Measurements from ENCODE around the gene MEX3C.

Gene MEX3C

DNA sequence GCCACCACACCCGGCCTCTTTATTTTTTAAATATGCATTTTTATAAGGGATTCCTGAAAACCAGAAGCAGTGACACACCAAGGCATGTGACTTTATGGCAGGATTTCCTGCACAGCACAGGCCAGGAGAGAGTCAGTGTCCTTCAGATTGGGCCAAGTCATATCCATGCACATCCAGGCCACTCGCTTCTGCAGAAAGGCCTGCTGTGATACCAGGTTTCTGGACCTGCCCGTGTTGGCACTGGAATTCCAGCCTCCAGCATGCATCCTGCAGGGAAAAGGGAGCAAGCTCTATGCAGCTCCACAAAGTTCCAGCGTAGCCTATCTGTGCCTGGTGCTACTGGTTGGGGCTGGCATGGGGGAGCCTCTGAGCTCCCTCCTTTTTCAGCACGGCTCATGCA, 36.8 kb downstream of the MEX3C start:
- FAIRE-seq = no peak
- DNase-seq (ENCODE audit: extremely low spot score, insufficient read length, low read depth) = no peak

DNA sequence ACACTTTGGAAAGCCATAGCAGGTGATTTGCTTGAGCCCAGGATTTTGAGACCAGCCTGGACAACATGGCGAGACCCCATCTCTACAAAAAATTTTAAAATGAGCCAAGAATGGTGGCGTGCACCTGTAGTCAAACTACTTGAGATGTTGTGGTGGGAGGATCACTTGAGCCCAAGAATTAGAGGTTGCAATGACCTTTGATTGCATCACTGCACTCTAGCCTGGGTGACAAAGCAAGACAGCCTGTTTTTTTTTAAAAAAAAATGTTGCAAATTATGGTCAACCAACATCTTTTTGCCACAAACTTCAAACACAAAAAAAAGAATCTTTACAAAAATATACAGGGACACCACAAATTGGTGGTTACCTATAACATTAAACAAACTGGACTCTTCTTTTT, 40.3 kb downstream of the MEX3C start:
- FAIRE-seq = no peak
- DNase-seq (ENCODE audit: extremely low spot score, insufficient read length, low read depth) = no peak

DNA sequence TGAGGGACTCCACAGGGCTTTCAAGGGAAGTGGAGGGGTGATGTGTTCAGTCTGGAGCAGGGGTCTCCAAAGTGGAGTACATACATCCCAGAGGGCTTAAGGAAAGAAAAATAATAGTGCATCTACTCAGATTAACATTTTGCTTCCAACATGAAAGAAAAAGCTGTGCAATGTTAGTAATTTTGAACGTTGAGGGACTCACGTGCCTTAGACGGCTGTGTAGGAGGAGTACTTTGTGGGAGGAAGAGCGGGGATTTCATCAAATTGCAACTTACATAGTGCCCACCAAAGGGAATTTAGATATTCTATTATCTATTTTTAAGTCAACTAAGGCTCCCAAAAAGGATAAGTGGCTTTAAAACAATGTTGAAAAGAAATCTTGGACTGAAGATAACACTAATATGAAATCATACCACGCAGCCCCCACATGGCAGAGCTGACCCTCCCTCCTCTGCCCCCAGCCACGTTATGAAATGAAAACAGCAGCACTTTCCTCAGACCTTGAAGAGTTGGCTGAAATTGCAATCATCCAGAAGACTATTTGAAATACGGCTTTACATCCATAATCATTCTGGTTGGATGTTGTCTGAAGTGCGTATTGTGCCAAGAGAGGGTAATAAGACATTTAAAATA, 42.9 kb downstream of the MEX3C start:
- DNase-seq (ENCODE audit: extremely low spot score, insufficient read length, low read depth) (no peak), FAIRE-seq (no peak)

DNA sequence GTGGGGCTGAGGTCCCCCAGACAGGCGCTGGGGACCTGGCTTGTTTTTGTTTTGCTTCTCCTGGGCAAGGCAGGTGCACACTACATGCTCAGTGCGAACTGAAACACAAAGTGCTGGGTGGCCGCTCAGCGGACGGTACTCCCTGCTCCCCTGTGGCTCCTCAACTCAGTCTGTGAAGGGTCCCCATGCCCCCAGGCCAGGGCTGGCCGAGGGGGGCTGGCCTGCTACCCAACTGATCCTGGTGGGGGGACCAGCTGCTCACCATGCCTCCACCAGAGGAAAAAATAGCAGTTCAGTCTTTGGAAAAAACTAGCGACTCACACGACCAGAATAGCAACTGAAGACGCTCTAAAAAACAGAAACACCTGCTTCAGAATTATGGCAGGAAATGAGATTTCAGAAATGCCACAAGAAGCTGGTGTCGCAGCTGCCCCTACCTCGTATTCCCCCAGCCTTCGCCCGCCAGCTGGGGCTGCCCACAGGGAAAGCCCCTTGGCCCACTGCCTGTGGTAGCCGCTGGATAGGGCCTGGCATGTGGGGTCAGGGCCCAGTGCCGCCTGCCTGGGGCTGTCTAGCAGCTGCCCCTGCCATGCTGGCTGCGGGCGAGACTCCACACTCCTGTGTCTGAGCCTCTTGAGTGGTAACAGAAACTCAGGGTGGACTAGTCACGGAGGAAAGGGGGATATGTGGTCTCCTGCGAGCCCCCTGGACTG, 43.7 kb downstream of the MEX3C start:
- DNase-seq (ENCODE audit: extremely low spot score, insufficient read length, low read depth) (peak; percentile 29), FAIRE-seq (peak; percentile 85)

DNA sequence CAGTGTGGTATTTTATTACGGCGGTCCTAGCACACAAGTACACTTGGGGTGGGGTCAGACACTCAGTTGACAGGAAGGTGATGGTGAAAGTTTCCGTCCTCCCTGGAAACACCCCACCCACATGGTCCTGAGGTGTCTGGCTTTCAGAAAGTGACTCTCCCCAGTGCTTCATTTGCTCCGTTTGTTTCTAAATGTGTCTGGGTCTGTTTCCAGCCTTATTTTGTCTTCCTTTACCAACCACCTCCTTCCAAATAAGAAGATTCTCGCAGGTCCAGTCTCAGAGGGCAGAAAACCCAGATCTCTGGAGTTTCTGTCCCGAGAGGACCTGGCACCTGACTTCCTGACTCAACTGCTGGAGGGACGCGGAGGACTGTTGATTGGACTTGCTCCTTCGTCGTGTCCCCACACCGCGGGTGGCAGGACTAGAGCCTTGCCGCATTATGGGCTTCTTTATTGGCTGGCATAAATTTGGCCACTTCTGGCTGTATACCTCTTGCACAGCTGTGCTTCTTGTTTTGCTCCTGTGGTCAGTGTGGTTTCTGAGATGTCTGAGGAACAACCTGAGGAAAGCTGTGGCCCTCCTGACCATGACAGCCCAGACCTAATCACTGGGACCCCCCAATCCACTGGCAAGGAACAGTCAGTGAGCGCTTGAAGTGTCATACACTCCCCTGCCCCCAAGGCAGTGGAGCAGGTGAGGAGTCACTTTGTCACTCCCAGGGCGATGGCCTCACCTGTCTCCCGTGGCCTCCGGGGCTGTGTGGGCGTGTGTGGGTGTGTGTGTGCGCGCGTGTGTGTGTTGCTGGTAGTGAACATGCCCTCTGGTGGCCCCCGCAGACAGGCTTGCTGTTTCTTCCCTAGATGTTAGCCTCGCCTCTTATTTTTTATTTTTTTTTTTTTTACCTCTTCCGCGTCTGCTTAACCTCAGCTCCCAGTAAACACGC, 45.6 kb downstream of the MEX3C start:
- FAIRE-seq (peak; percentile 86), DNase-seq (ENCODE audit: extremely low spot score, insufficient read length, low read depth) (no peak)

DNA sequence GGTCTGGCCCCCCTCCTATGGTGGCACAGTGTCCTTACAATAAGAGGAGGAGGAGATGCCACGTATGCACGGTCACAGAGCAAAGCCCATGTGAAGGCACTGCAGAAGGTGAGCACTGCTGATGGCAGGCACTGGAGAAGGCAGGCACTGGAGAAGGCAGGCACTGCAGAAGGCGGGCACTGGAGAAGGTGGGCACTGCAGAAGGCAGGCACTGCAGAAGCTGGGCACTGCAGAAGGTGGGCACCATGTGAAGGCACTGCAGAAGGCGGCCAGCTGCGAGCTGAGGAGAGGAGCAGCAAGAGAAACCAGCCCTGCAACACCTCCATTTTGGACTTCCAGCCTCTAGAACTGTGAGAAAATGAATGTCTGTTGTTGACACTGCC, 46.3 kb downstream of the MEX3C start:
- no peak for DNase-seq (ENCODE audit: extremely low spot score, insufficient read length, low read depth)
- FAIRE-seq = no peak

DNA sequence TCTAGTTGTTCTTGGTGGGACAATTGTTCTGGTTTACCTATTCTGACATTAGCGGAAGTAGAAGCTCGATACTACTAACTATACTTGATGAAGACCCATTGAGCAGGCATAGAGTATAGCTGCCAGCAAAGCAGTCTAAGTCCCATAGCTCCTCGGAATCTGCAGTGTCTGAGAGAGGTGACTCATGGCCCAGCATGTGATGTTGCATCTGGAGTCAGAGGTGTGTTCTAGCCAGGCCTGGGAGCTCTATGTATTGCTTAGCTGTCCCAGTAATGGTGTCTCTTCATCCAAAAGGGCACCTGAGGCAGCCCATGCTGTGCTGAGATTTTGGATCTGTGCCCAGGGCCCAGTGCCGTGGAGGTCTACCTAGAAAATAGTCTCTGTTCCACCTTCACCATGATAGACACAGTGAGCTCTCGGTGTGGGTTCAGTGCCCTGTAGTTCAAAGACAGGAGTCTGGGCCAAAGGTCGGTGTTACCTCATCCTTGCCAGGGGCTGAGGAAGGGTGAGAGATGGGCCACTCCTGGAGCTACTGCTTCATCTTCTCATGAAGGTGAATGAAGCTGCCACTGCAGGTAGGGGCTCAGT, 47.3 kb downstream of the MEX3C start:
- no peak for FAIRE-seq

DNA sequence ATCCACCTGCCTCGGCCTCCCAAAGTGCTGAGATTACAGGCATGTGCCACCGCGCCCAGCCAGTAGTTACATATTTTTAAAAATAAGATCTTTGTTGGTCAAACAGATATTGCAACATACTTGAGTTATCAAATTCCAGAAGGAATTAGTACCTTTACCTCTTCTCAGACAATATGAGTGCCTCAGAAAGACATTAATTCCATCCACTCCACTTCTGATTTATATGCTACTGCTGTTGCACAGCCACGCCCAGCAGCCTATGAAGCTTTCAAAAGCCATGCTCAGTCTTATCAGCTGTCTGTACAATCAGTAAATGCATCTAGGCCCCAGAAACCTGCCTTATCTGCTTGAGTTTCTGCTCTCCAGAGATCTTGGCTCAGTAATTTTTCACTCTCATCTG, 47.8 kb downstream of the MEX3C start:
- DNase-seq (ENCODE audit: extremely low spot score, insufficient read length, low read depth) (no peak), FAIRE-seq (no peak)

More for the DNA sequence above, 47.3 kb downstream of the MEX3C start:
- no peak for DNase-seq (ENCODE audit: extremely low spot score, insufficient read length, low read depth)

DNA sequence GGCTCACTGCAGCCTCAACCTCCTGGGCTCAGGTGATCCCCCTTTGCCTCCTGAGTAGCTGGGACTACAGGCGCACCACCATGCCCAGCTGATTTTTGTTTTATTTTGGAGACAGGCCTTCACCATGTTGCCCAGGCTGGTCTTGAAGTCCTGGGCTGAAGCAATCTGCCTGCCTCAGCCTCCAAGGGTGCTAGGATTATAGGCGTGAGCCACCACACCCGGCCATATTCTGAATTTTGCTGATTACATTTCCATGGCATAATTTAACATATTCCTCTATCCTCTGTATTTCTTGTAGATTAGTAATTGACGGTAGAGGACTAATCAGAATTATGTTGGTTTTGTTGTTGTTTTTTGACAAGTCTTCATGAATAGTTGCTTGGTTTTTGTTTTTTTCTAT, 50.6 kb downstream of the MEX3C start:
- DNase-seq (ENCODE audit: extremely low spot score, insufficient read length, low read depth) = no peak
- no peak for FAIRE-seq

DNA sequence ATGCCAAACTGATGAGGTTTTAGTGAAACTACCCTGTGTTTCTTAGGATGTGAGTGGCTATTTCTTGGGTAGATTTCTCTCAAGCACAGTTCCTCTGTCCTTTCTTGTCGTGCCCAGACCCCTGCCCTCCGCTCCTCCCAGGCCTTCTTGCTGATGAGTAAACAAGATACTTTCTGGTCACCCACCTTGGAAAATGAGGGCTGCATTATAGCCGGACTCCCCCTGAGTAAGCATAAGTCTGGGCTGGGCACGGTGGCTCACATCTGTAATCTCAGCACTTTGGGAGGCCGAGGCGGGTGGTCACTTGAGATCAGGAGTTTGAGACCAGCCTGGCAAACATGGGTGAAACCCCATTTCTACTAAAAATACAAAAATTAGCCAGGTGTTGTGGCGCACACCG, 58.5 kb downstream of the MEX3C start:
- DNase-seq (ENCODE audit: extremely low spot score, insufficient read length, low read depth) (no peak), FAIRE-seq (no peak)

DNA sequence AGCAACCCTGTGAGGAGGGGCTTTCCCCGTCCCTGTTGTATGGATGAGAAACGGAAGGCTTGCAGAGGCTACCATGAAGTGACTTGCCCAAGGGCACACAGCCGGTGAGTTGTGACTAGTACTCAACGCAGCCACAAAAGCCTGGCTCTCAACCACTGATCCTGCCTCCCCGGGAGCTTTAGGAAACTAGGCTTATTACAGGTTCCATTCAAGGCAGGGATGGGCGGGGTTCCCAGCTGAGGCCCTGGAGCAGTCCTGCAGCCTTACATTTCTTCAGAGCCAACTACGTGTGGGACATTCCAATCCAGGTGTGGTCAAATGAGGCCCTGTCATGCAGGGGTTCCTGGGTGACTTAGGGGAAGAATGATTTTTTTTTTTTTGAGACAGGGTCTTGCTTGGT, 59.6 kb downstream of the MEX3C start:
- FAIRE-seq (no peak), DNase-seq (ENCODE audit: extremely low spot score, insufficient read length, low read depth) (no peak)

DNA sequence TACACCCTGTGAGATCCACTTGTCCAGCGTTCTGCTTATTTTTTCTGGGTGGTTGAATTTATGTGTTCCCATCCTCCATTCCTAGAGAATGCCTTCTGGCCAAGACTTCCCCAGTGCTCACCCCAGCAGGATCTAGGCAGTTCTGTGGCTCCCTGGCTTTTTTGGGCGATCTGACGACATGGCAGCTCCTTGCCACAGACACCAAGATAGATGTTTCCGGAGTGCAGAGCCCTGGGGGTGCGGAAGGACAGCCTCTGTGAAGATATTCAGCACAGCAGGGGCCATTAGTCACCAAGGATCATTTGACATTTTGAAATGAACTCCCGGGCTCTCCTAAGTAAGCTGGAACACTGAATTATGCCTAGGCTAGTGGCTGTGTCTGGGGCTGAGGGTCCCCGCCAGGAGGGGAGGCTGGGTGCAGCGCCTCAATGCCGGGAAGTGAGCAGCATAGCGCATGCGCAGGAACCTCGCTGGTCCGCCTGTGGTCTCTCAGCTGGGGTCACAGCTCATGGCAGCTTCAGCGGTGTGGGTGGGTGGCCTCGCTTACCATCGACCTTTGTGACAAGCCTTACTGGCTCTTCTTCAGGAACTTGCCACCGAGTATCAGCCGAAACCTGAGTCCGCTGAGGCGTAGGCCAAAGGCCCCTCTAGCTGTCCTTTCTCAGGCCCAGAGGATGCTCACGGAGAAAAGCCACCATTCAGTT, 60.3 kb downstream of the MEX3C start:
- no peak for DNase-seq (ENCODE audit: extremely low spot score, insufficient read length, low read depth)
- FAIRE-seq = no peak

DNA sequence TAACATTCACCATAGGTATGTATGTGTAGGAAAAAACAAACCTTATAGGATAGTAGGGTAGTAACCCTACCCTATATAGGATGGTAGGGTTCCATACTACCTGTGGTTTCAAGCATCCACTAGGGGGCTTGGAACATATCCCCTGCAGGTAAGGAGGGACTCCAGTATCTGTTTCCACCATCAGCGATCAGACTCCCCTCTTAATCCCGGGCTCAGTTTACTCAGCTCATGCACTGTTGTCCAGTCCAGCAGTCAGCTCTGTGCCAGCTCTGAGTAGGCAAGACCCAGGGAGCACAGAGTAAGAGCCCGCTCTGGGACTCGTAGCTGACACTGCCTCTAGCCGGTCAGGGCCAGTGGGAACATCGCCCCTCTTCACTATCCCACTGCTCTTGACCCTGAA, 61.7 kb downstream of the MEX3C start:
- FAIRE-seq = no peak
- DNase-seq (ENCODE audit: extremely low spot score, insufficient read length, low read depth) = no peak

DNA sequence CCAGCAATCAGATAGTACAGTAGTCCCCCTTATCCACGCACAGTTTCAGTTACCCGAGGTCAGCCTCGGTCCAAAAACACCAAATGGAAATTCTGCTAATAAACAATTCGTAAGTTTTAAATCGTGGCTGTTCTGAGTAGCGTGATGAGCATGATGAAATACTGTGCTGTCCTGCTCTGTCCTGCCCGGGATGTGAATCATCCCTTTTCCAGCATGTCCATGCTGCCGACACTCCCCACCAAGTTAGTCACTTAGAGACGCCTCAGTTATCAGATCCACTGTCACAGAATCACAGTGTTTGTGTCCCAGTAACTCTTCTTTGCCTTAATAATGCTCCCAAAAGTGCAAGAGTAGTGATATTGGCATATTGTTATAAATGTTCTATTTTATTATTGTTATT, 62.1 kb downstream of the MEX3C start:
- DNase-seq (ENCODE audit: extremely low spot score, insufficient read length, low read depth) (no peak), FAIRE-seq (no peak)

DNA sequence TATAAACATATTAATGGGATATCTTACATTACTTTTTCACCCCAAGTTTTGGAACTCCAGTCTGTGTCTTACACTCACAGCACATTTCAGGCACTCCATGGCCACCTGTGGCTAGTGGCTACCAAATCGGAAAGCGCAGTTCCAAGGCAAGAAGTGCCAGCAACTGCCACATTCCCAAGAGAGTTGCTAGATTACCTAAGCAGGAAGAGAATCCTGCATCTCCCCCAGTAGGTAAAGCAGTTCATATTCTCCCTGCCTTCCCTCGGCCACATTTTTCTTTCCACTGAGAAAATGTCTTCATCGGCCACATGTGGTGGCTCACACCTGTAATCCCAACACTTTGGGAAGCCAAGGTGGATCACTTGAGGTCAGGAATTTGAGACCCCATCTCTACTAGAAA, 62.8 kb downstream of the MEX3C start:
- no peak for FAIRE-seq

DNA sequence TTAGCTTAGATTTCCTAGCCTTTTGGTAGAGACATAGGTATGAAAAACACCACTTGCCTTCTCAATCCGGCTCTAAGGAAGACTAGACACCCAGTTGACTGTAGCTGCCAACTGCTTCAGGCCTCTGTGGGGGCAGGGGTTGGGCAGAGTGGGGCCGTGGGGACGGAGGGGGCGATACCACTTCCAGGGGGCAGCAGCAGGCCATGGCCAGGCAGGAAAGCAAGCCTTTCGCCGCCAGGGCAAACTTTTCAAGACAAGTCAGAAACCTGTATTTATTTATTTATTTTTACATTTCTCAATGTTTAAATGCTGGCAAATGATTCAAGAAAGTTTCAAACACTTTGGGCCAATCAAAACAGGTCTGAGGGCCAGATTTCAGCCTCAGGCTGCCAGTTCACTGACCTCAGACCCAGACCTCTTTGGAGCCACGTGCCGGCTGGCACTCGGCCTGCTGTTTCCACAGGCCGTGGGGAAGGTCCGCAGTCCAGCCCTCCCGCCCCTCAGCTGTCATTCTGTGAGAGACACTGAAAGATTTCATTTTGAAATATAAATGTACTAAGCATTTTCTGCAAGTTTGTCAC, 63.8 kb downstream of the MEX3C start:
- DNase-seq (ENCODE audit: extremely low spot score, insufficient read length, low read depth) (no peak), FAIRE-seq (no peak)

More for the DNA sequence above, 62.8 kb downstream of the MEX3C start:
- DNase-seq (ENCODE audit: extremely low spot score, insufficient read length, low read depth) = no peak

DNA sequence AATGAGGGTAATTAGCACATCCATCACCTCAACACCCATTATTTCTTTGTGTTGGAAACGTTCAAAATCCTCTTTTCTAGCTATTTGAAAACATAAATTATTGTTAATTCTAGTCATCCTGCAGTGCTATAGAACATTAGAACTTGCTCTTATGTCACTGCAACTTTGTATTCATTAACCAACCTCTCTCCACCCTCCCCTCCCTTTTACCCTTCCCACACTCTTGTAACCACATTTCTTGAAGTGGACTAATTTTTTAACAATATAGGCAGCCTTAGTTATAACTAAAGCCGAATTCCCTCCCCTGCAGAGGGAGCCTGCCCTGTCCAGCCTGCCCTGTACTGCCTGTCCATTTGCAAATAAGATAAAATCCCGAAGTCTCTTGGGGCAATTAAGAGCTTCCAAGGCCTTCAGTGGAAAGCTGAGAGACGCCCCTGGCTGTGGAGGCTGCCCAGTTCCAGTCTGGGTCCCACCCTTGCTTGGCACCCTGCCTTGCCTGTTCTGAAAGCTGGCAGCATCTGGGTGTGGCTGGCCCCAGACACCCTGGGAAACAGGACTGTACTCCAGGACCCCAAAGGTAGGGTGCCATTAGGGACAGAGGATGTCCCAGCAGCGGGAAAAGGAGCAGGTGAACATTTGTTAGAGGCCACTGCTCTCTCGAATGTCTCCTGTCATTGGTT, 65.1 kb downstream of the MEX3C start:
- FAIRE-seq (no peak), DNase-seq (ENCODE audit: extremely low spot score, insufficient read length, low read depth) (no peak)

DNA sequence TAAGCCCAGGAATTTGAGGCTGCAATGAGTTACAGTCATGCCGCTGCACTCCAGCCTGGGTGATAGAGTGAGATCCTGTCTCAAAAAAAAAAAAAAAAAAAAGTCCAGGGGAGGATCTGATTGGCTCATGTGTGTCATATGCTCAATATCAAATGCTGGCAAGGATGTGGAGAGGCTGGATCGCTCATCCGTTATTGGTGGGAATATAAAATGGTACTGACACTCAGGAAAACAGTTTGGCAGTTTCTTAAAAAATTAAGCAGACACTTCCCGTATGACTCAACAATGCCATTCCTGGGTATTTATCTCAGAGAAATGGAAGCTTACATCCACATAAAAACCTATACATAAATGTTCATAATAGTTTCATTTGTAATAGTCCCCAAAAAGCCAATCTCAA, 68.9 kb downstream of the MEX3C start:
- DNase-seq (ENCODE audit: extremely low spot score, insufficient read length, low read depth) (no peak), FAIRE-seq (no peak)

DNA sequence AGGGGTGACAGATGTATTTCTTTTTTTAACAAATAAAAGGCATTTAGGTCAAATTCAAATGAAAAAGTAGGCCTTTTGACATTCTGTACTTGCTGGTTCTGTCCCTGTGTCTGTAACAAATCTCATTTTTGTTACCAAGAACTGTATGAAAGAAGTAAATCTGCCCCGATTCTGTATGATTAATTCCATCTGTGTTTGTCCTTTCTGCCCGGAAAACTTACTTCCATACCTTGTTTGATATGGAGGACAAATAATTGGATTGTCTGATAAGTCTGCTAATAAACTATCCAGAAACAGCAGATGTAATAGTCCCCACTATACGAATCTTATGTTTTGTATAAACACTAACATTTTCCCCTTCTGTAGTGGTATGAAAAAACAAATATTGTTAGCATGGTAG, 69.8 kb downstream of the MEX3C start:
- FAIRE-seq (no peak), DNase-seq (ENCODE audit: extremely low spot score, insufficient read length, low read depth) (no peak)

Data from GM18507 (cell line).